Hepatocyte (in vitro differentiated cells): ENCODE data around the gene PRCC. TPM values are rescaled to one million over a fixed set of nuclear protein-coding genes. Genes with fewer than 3 reads are reported as not detected.

Experiments
- DNase-seq: peaks from one replicate; pipeline ENCODE4 v3.0.0-alpha.2; 2016; ENCODE audit warnings: low spot score
- H2AFZ ChIP-seq: fragments of 200-600 bp; sonication (generic); 2 replicates; pipeline ENCODE4 v1.6.0; 2016; ENCODE audit warnings: antibody characterized with exemption, mild to moderate bottlenecking
- H3K27ac ChIP-seq: fragments of 200-600 bp; sonication (generic); 2 replicates; pipeline ENCODE4 v1.5.1; 2016; ENCODE audit warnings: mild to moderate bottlenecking
- H3K27me3 ChIP-seq: fragments of 200-600 bp; sonication (generic); 2 replicates; pipeline ENCODE4 v1.6.1; 2016
- H3K36me3 ChIP-seq: fragments of 200-600 bp; sonication (generic); replicated peaks from 2 replicates; pipeline ENCODE4 v1.5.1; 2016; ENCODE audit warnings: low read depth; ENCODE audit not compliant: insufficient read depth
- H3K4me1 ChIP-seq: fragments of 200-600 bp; sonication (generic); 2 replicates; pipeline ENCODE4 v1.5.1; 2016; ENCODE audit warnings: mild to moderate bottlenecking, moderate library complexity; ENCODE audit not compliant: insufficient read depth
- H3K4me2 ChIP-seq: fragments of 200-600 bp; sonication (generic); 2 replicates; pipeline ENCODE4 v1.6.0; 2016
- H3K4me3 ChIP-seq: fragments of 200-600 bp; sonication (generic); 2 replicates; pipeline ENCODE4 v1.5.1; 2016; ENCODE audit warnings: mild to moderate bottlenecking
- H3K79me2 ChIP-seq: fragments of 200-600 bp; sonication (generic); 2 replicates; pipeline ENCODE4 v1.6.0; 2017; ENCODE audit warnings: mild to moderate bottlenecking
- H3K9me2 ChIP-seq: fragments of 200-600 bp; sonication (generic); replicated peaks from 2 replicates; pipeline ENCODE4 v1.6.0; 2017; ENCODE audit warnings: mild to moderate bottlenecking; ENCODE audit not compliant: insufficient read depth
- H3K9me3 ChIP-seq: fragments of 200-600 bp; sonication (generic); 2 replicates; pipeline ENCODE4 v1.5.1; 2016; ENCODE audit warnings: low read depth, mild to moderate bottlenecking
- H4K20me1 ChIP-seq: fragments of 200-600 bp; sonication (generic); 2 replicates; pipeline ENCODE4 v1.6.0; 2016; ENCODE audit warnings: mild to moderate bottlenecking; ENCODE audit not compliant: insufficient read depth, poor library complexity, severe bottlenecking
- EZH2 ChIP-seq: fragments of 200-600 bp; sonication (generic); IDR thresholded peaks from 2 replicates; pipeline ENCODE4 v1.6.1; 2016; ENCODE audit warnings: antibody characterized with exemption, mild to moderate bottlenecking, borderline replicate concordance
- EZH2phosphoT487 ChIP-seq: fragments of 200-600 bp; sonication (generic); IDR thresholded peaks from one replicate; pipeline ENCODE4 v1.6.1; 2018; ENCODE audit warnings: antibody characterized with exemption, mild to moderate bottlenecking, low read depth, moderate library complexity; ENCODE audit not compliant: unreplicated experiment, severe bottlenecking
- WGBS: methylation state at CpG from one replicate; pipeline ENCODE4 v1.1.6; 2016; ENCODE audit warnings: low lambda C conversion rate; ENCODE audit errors: missing lambda C conversion rate; 5-methylcytosine and 5-hydroxymethylcytosine counted together
- polyA plus RNA-seq: library from polyadenylated mRNA; unstranded; fragments of >200 nt; fragmentation: Nextera tagmentation; extraction: Ambion mirVana; gene quantifications from 2 replicates; pipeline ENCODE4 v1.2.1, GENCODE V29; 2016
- total RNA-seq: library from RNA; depleted of rRNA; stranded (reverse); fragments of >200 nt; gene quantifications from 2 replicates; pipeline ENCODE4 v1.2.3, GENCODE V29; 2014
- TF ChIP-seq, protein P1 (sequence below): fragments of 200-600 bp; sonication (generic); IDR thresholded peaks from 2 replicates; pipeline ENCODE4 v1.5.1; 2016; ENCODE audit warnings: antibody characterized with exemption, mild to moderate bottlenecking; ENCODE audit not compliant: poor library complexity

PRCC gene
- total and polyA plus RNA-seq, 2 experiments from 2014 or later = 35.9 to 108 TPM

DNA sequence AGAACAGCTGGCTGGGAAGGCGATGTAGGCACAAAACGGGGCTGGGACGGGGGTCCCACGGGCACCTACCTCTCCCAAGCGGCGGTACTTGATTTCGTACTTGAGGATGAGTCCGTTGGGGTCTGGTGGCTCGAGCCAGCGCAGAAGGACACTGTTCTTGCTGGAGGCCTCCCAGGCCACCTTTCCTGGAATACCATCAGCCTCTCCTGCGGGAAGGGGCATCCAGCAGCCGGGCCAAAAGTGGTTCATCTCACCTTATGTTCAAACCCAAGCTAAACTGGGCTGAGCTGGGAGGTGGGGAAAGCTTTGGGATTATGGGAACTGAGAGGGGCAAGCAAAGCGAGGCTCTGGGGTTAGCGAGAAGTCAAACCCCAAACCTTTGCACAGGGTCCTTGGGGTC, 77.3 kb downstream of the PRCC start:
- Histone ChIP-seq H2AFZ (no peak overlapping the region), H4K20me1 (no peaks in the 10 kb centered on the region), H3K4me1 (no peaks in the 10 kb centered on the region), H3K79me2 (no peaks in the 10 kb centered on the region), H3K4me3 (no peak overlapping the region), H3K9me2 (no peaks in the 10 kb centered on the region), H3K27ac (no peak overlapping the region), H3K36me3 (no peaks in the 10 kb centered on the region), H3K27me3 (peaks cover 69% of the 10 kb centered on the region), H3K4me2 (peak overlapping the region; percentile 46), H3K9me3 (no peaks in the 10 kb centered on the region)
- TF ChIP-seq, protein P1, sequence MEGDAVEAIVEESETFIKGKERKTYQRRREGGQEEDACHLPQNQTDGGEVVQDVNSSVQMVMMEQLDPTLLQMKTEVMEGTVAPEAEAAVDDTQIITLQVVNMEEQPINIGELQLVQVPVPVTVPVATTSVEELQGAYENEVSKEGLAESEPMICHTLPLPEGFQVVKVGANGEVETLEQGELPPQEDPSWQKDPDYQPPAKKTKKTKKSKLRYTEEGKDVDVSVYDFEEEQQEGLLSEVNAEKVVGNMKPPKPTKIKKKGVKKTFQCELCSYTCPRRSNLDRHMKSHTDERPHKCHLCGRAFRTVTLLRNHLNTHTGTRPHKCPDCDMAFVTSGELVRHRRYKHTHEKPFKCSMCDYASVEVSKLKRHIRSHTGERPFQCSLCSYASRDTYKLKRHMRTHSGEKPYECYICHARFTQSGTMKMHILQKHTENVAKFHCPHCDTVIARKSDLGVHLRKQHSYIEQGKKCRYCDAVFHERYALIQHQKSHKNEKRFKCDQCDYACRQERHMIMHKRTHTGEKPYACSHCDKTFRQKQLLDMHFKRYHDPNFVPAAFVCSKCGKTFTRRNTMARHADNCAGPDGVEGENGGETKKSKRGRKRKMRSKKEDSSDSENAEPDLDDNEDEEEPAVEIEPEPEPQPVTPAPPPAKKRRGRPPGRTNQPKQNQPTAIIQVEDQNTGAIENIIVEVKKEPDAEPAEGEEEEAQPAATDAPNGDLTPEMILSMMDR = no peak
- TF ChIP-seq EZH2phosphoT487 (no peak), EZH2 (no peak)
- WGBS = 61% methylated on average over 10 of the region's 14 CpGs
- no peak for DNase-seq

DNA sequence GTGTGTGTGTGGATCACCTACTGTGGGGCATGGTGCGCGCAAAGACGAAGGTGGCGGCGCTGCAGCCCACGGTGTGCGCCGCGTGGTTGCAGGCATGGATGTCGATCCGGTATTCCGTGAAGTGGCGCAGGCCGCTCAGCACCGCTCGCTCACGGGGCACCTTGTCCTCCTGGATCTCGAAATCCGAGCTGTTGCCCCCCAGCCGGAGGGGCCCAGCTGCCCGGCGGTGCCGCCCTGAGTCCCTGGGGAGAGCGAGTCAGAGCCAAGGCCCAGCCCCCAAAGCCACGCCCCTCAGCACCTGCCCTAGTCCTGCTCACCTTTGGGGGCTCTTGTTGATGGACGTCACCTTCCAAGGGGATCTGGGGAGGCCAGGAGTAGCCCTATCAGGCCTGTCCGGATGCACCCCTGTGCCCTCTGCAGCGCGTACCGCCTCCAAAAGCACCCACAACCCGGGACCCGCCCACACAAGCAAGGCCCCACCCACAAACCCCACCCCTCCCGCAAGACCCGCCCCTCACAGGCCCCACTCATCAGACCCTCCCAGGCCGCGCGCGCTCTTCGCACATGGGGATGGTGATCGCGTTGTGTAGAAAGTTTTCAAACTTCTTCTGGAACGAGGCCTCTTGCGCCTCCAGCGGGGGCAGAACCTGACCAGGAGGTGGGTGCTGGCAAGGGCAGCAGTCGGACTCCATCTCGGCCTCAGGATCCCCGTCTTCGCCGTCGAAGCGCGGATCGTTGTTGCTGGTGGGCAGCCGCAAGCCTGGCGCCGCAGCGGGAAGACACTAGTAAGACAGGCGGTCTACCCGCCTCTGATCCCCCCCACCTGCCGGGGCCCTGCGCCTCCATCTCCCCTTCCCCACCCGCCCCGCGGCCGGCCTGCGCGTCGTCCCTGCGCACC, 78.0 kb downstream of the PRCC start:
- no peaks in the 10 kb centered on the region for H3K4me1 ChIP-seq
- H3K9me3 ChIP-seq = no peaks in the 10 kb centered on the region
- no peaks in the 10 kb centered on the region for H4K20me1 ChIP-seq
- H3K9me2 ChIP-seq = no peaks in the 10 kb centered on the region
- H2AFZ ChIP-seq = no peak overlapping the region
- TF ChIP-seq EZH2 = no peak
- TF ChIP-seq, protein P1 = no peak
- TF ChIP-seq EZH2phosphoT487 = no peak
- H3K4me2 ChIP-seq = peak overlapping the region; percentile 46
- H3K36me3 ChIP-seq = no peaks in the 10 kb centered on the region
- H3K79me2 ChIP-seq = no peaks in the 10 kb centered on the region
- no peak for DNase-seq
- H3K27me3 ChIP-seq = peaks cover 70% of the 10 kb centered on the region
- 8% methylated on average over 44 of the region's 69 CpGs for WGBS
- H3K27ac ChIP-seq = no peak overlapping the region
- no peak overlapping the region for H3K4me3 ChIP-seq

DNA sequence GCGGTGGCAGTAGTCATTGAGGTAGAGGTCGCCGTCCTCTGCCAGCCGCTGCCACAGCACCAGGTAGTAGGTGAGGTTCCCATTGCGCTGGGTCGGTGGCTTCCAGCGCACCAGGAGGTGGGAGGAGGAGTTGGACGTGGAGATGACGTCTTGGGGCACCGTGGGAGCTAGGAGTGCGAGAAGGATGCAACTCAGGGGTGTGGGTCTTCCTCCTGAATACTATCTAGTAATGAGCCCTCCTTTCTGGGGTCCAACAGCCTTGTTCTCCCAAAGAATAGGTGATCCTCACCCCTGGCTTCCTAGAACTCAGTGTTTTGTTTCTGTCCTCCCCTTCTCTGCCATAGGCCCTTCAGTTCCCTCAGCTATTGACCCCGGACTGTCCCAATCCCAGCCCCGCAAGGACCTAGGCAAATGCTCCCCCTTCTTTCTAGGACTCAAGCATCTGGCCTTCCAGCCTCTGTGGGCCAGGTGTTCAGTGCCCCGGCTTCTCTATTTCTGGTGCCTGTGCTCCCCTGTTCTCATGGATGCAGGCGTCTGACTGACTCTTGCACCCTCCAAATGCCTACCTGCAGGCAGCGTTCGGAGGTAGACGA, 78.7 kb downstream of the PRCC start:
- no peaks in the 10 kb centered on the region for H3K36me3 ChIP-seq
- TF ChIP-seq, protein P1 = no peak
- TF ChIP-seq EZH2 (no peak), EZH2phosphoT487 (no peak)
- H4K20me1 ChIP-seq = no peaks in the 10 kb centered on the region
- 53% methylated on average over 17 of the region's 18 CpGs for WGBS
- H3K9me2 ChIP-seq = no peaks in the 10 kb centered on the region
- H3K4me1 ChIP-seq = no peaks in the 10 kb centered on the region
- peaks cover 74% of the 10 kb centered on the region for H3K27me3 ChIP-seq
- no peak for DNase-seq
- H3K9me3 ChIP-seq = no peaks in the 10 kb centered on the region
- no peak overlapping the region for H3K4me3 ChIP-seq
- H3K4me2 ChIP-seq = no peak overlapping the region
- no peak overlapping the region for H3K27ac ChIP-seq
- H3K79me2 ChIP-seq = no peaks in the 10 kb centered on the region
- H2AFZ ChIP-seq = no peak overlapping the region
